GM23248 (cell line): Measurements from ENCODE around the gene ILK. TPM values are rescaled to one million over a fixed set of nuclear protein-coding genes. Genes with fewer than 3 reads are reported as not detected.

Experiments used
- DNase-seq: peaks from one replicate; pipeline ENCODE4 v3.0.0-alpha.2; 2015
- H2AFZ ChIP-seq: fragments of 200-600 bp; sonication (generic); 2 replicates; pipeline ENCODE4 v1.6.1; 2016; ENCODE audit warnings: antibody characterized with exemption
- H3F3A ChIP-seq: fragments of 200-600 bp; sonication (generic); 2 replicates; pipeline ENCODE4 v1.6.1; 2016; ENCODE audit warnings: mild to moderate bottlenecking, antibody characterized with exemption, mixed run types; ENCODE audit not compliant: insufficient read depth
- H3K27ac ChIP-seq: fragments of 200-600 bp; sonication (generic); 2 replicates; pipeline ENCODE4 v1.5.1; 2016; ENCODE audit warnings: mild to moderate bottlenecking
- H3K27me3 ChIP-seq: fragments of 200-600 bp; sonication (generic); replicated peaks from 2 replicates; pipeline ENCODE4 v1.6.1; 2016; ENCODE audit warnings: mild to moderate bottlenecking; ENCODE audit not compliant: insufficient read depth
- H3K36me3 ChIP-seq: fragments of 200-600 bp; sonication (generic); 2 replicates; pipeline ENCODE4 v1.6.1; 2016; ENCODE audit warnings: low read depth, mild to moderate bottlenecking
- H3K4me1 ChIP-seq: fragments of 200-600 bp; sonication (generic); 2 replicates; pipeline ENCODE4 v1.6.1; 2016; ENCODE audit warnings: mild to moderate bottlenecking; ENCODE audit not compliant: insufficient read depth
- H3K4me2 ChIP-seq: fragments of 200-600 bp; sonication (generic); one replicate; pipeline ENCODE4 v1.6.1; 2016; ENCODE audit warnings: mild to moderate bottlenecking; ENCODE audit not compliant: unreplicated experiment
- H3K4me3 ChIP-seq: fragments of 200-600 bp; sonication (generic); 2 replicates; pipeline ENCODE4 v1.5.1; 2016; ENCODE audit warnings: mild to moderate bottlenecking
- H3K79me2 ChIP-seq: fragments of 200-600 bp; sonication (generic); 2 replicates; pipeline ENCODE4 v1.6.1; 2016; ENCODE audit warnings: mild to moderate bottlenecking; ENCODE audit not compliant: insufficient read depth
- H3K9ac ChIP-seq: fragments of 200-600 bp; sonication (generic); 2 replicates; pipeline ENCODE4 v1.6.1; 2016; ENCODE audit warnings: mild to moderate bottlenecking
- H3K9me2 ChIP-seq: fragments of 200-600 bp; sonication (generic); 2 replicates; pipeline ENCODE4 v1.6.1; 2016; ENCODE audit warnings: mixed run types, mild to moderate bottlenecking, moderate library complexity; ENCODE audit not compliant: insufficient read depth
- H3K9me3 ChIP-seq: fragments of 200-600 bp; sonication (generic); one replicate; pipeline ENCODE4 v1.6.1; 2017; ENCODE audit warnings: low read depth
- H4K20me1 ChIP-seq: fragments of 200-600 bp; sonication (generic); 2 replicates; pipeline ENCODE4 v1.6.0; 2016; ENCODE audit not compliant: insufficient read depth
- EZH2 ChIP-seq: fragments of 200-600 bp; sonication (generic); IDR thresholded peaks from 2 replicates; pipeline ENCODE4 v1.6.1; 2018; ENCODE audit warnings: antibody characterized with exemption, mild to moderate bottlenecking; ENCODE audit not compliant: insufficient read depth, poor library complexity, severe bottlenecking
- EZH2phosphoT487 ChIP-seq: fragments of 200-600 bp; sonication (generic); IDR thresholded peaks from 2 replicates; pipeline ENCODE4 v1.6.1; 2018; ENCODE audit warnings: antibody characterized with exemption, moderate library complexity, mild to moderate bottlenecking, low read depth; ENCODE audit not compliant: insufficient read depth
- WGBS, 2 experiments: methylation state at CpG; one replicate each; pipeline ENCODE4 v1.1.6; 2015 to 2017; ENCODE audit warnings: low lambda C conversion rate in 2 of 2, low coverage in 1 of 2; ENCODE audit errors: missing lambda C conversion rate in 2 of 2; 5-methylcytosine and 5-hydroxymethylcytosine counted together
- in situ Hi-C: fragments of 300-500 bp; cut with MboI; formaldehyde crosslinking; loops from 2 replicates; pipeline ENCODE4 v1.15.0; 2020
- polyA plus RNA-seq: library from polyadenylated mRNA; unstranded; fragments of >200 nt; fragmentation: Nextera tagmentation; extraction: Ambion mirVana; gene quantifications from 2 replicates; pipeline ENCODE4 v1.2.1, GENCODE V29; 2016
- total RNA-seq: library from RNA; depleted of rRNA; stranded (reverse); fragments of >200 nt; shearing (Covaris generic); gene quantifications from 2 replicates; pipeline ENCODE4 v1.2.3, GENCODE V29; 2014

ILK gene
- total and polyA plus RNA-seq, 2 experiments from 2014 or later = 242 to 256 TPM

DNA sequence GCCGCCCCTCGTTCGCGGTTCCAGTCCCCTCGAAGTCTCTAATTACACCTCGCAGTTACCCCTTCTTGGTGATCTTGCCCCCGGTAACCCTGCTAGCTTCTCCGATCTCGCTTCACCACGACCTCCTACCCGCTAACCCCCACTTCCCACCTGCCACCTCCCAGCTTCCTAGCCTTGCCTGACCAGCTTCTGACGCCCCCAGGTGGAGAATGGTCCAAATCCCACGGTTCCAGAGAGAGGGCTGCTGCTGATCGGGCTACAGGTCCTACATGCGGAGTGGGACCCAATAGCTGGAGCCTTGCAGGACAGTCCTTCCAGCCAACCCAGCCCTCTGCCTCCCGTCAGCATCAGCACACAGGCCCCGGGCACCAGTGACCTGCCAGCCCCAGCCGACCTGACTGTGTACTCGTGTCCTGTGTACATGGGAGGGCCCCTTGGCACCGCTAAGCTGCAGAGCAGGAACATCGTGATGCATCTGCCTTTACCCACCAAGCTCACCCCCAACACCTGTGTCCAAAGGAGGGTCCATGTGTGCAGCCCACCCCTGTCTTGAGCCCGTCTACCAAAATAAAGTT lies 32.1 kb upstream of the ILK start:
- Histone ChIP-seq H3K36me3 (no peaks in the 10 kb centered on the region), H2AFZ (no peak overlapping the region), H3K79me2 (no peaks in the 10 kb centered on the region), H3K9ac (no peak overlapping the region), H3K4me2 (peak overlapping the region; percentile 4), H3K4me1 (peaks cover 30% of the 10 kb centered on the region), H3K9me3 (no peaks in the 10 kb centered on the region), H4K20me1 (no peaks in the 10 kb centered on the region), H3K9me2 (no peaks in the 10 kb centered on the region), H3K27me3 (no peaks in the 10 kb centered on the region), H3K27ac (no peak overlapping the region), H3F3A (peaks cover 24% of the 10 kb centered on the region), H3K4me3 (no peak overlapping the region)
- DNase-seq = no peak
- WGBS, 2 experiments = 67 to 73% methylated on average over 22 of the region's 22 CpGs
- TF ChIP-seq EZH2 (no peak), EZH2phosphoT487 (no peak)
- in situ Hi-C loops = no loop called here

DNA sequence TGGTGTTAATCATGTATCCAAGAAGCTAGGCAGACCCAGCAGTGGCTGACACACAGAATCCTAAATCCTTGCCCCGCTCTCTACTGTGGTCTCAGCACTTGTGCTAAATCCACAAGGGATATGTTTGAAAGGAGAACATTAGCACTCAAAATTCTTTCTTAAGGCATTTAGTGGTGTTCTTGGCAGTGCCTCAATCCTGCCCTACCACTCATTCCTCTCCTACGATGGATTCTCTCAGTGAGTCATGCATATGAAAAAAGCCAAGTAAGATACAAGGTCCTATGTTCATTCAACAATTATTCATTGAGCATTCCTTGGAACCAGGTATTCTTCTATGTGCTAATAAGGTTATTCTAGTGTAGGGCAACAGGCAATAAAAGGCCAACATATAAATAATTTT lies 31.4 kb upstream of the ILK start:
- H3K9ac ChIP-seq = no peak overlapping the region
- WGBS, 2 experiments = 50% methylated on average over 2 of the region's 2 CpGs
- peak; percentile 86 for DNase-seq
- H4K20me1 ChIP-seq = no peaks in the 10 kb centered on the region
- no peak overlapping the region for H3K27ac ChIP-seq
- no peaks in the 10 kb centered on the region for H3K79me2 ChIP-seq
- in situ Hi-C loops = no loop called here
- H3K9me2 ChIP-seq = no peaks in the 10 kb centered on the region
- no peak overlapping the region for H3K4me3 ChIP-seq
- peak overlapping the region; percentile 4 for H3K4me2 ChIP-seq
- no peaks in the 10 kb centered on the region for H3K27me3 ChIP-seq
- H3K4me1 ChIP-seq = peaks cover 37% of the 10 kb centered on the region
- no peaks in the 10 kb centered on the region for H3K36me3 ChIP-seq
- H3F3A ChIP-seq = peaks cover 31% of the 10 kb centered on the region
- no peak overlapping the region for H2AFZ ChIP-seq
- TF ChIP-seq EZH2phosphoT487 = no peak
- TF ChIP-seq EZH2 = no peak
- H3K9me3 ChIP-seq = no peaks in the 10 kb centered on the region

DNA sequence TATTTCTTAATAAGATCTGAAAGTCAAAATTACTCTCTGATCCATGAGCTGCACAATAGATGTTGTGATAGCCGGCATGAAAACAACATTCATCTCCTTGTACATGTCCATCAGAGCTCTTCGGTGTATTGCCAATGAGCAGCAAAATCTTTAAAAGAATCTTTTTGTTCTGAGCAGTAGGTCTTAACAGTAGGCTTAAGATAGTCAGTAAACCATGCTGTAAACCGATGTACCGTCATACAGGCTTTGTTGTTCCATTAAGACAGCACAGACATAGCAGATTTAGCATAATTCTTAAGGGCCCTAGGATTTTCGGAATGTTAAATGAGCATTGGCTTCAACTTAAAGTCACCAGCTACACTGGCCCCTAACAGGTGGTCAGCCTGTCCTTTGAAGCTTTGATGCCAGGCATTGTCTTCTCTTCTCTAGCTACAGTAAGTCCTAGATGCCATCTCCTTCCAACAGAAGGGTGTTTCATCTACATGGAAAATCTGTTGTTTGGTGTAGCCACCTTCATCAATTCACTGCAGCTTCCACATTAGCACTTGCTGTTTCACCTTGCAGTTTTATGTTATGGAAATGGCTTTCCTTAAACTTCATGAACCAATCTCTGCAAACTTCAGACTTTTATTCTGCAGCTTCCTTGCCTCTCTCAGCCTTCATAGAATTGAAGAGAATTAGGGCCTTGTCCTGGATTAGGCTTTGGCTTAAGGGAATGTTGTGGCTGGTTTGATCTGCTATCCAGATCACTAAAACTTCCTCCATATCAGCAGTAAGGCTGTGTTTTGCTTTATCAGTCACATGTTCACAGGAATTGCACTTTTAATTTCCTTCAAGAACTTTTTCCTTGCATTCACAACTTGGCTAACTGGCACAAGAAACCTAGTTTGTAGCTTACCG lies 28.5 kb upstream of the ILK start:
- Histone ChIP-seq H3K9ac (no peak overlapping the region), H3K36me3 (no peaks in the 10 kb centered on the region), H4K20me1 (no peaks in the 10 kb centered on the region), H3K4me2 (no peak overlapping the region), H3F3A (peaks cover 45% of the 10 kb centered on the region), H3K9me2 (no peaks in the 10 kb centered on the region), H3K4me1 (peaks cover 36% of the 10 kb centered on the region), H3K4me3 (no peak overlapping the region), H3K79me2 (no peaks in the 10 kb centered on the region), H3K27me3 (no peaks in the 10 kb centered on the region), H2AFZ (no peak overlapping the region), H3K27ac (no peak overlapping the region), H3K9me3 (no peaks in the 10 kb centered on the region)
- DNase-seq = no peak
- TF ChIP-seq EZH2phosphoT487 (no peak), EZH2 (no peak)
- 94% methylated on average over 6 of the region's 6 CpGs for WGBS, 2 experiments
- in situ Hi-C loops = no loop called here

DNA sequence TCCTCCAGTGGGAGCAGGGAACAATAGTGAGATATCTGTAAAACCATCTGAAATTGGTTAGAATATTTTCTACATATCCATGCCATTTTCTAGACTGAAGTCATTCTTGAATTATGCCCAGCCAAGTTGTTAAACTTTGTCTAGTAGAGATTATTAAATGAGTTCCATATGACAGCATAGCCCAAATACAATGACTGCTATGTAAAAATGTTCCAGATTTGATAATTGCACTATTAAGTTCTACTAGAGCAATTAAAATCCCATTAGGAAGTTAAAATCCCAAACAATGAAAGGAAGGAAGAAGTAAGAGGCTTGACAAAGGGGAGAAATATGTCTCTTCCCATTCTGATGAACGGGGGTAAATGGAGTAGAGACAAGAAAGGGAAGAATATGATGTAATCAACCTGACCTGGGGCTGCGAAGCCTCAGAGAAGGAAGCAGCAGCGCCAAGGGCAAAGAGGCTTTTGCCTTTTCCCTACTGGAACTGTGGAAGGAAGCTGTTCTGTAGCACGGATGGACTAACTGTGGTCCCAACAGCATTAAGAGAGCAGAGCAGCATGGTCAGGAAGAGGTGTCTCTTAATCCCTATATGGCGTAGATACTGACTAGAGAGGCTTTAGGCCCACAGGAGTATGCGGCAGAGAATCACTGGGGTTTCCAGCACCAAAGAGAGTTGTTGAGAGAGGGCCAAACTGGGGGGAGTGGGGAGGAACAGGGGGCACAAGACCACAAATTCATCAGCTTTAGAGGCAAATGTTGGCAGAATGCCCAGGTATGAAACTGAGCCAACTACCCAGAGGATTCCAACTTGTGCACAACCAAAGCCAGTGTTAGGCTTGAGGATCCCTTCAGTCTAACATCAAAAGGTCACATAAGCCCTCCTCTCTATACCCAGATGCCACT lies 26.9 kb upstream of the ILK start:
- no peak overlapping the region for H3K9ac ChIP-seq
- no peaks in the 10 kb centered on the region for H3K27me3 ChIP-seq
- in situ Hi-C loops = no loop called here
- no peaks in the 10 kb centered on the region for H3K9me2 ChIP-seq
- H3F3A ChIP-seq = peaks cover 42% of the 10 kb centered on the region
- peak overlapping the region; percentile 13; the same call in 1 of the 2 replicates for H2AFZ ChIP-seq
- no peaks in the 10 kb centered on the region for H3K36me3 ChIP-seq
- whole genome bisulfite sequencing, 2 experiments = 4 to 5% methylated on average over 6 of the region's 6 CpGs
- H3K4me2 ChIP-seq = peak overlapping the region; percentile 69
- TF ChIP-seq EZH2phosphoT487 (no peak), EZH2 (no peak)
- H3K79me2 ChIP-seq = no peaks in the 10 kb centered on the region
- DNase-seq = peak; percentile 75
- H3K4me3 ChIP-seq = peak overlapping the region; percentile 4; the same call in 1 of the 2 replicates
- H4K20me1 ChIP-seq = no peaks in the 10 kb centered on the region
- no peaks in the 10 kb centered on the region for H3K9me3 ChIP-seq
- peak overlapping the region; percentile 40 for H3K27ac ChIP-seq
- peaks cover 33% of the 10 kb centered on the region for H3K4me1 ChIP-seq
